ENCODE results near the gene ARVCF.
A peak's percentile ranks its signal among the peaks of the same experiment; 100 is the strongest.

Gene ARVCF

DNA sequence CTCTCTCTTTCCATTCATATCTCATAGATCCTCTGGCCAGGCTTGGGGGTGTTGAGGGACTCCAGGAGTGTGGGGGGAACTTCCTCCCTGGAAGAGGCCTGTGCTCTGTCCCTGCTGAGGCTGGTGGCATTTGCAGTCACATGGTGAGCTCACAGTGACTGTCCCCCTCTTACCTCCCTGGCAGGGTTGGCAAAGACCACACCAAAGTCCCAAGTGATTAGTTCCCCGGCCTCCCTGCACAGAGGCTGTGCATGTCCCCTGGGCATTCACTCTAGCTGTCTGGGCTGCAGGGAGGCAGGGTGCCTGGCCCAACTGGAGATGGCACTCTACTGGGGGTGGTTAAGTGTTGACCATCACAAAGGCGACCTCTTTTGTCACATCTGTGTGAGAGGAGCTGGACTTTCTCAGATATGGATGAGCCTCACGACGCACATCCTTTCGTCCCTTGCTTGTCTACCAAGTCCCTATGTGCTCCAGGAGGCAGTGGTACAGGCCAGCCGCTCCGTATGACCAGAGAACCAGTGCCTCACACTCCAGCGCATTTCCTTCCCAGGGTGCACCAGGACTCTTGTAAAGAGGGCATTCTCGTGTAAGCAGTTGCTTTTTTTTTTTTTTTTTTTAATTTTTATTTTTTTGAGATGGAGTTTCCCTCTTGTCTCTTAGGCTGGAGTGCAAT lies 13.1 kb upstream of the ARVCF start:
- no peak for DNase-seq (ENCODE audit: low read depth, low spot score)

DNA sequence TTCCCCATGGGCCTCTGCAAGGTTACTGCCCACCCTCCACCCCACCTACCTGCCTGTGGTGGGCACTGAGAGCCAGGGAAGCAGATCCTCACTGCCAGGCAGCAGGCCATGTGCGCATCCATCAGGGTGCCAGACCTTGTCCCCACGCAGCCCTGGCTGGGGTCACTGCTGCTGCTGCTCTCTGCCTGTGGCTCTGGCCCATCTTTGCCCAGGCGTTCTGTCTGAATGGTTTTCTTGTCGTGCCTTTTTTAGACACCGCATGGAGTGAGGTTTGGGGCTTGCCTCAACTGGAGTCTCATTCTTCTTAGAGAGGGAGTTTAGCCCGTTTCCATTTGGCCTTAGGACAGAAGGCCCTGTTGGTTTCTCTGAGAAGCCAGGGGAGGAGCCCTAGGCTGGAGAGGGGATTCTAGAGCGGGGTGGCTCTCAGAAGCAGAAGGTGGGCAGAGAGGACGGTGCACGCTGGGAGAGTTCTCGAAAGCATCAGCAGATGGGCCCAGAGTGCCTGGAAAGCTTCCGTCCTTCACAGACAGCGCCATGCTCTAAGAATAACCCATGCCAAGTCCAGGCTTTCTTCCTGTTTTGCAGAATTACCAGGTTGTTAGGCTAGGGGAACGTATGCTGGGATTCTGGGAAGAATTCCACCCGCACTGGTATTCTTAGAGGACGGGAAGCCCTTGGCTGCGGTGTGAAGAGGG lies 12.4 kb upstream of the ARVCF start:
- no peak for DNase-seq (ENCODE audit: low read depth, low spot score)

DNA sequence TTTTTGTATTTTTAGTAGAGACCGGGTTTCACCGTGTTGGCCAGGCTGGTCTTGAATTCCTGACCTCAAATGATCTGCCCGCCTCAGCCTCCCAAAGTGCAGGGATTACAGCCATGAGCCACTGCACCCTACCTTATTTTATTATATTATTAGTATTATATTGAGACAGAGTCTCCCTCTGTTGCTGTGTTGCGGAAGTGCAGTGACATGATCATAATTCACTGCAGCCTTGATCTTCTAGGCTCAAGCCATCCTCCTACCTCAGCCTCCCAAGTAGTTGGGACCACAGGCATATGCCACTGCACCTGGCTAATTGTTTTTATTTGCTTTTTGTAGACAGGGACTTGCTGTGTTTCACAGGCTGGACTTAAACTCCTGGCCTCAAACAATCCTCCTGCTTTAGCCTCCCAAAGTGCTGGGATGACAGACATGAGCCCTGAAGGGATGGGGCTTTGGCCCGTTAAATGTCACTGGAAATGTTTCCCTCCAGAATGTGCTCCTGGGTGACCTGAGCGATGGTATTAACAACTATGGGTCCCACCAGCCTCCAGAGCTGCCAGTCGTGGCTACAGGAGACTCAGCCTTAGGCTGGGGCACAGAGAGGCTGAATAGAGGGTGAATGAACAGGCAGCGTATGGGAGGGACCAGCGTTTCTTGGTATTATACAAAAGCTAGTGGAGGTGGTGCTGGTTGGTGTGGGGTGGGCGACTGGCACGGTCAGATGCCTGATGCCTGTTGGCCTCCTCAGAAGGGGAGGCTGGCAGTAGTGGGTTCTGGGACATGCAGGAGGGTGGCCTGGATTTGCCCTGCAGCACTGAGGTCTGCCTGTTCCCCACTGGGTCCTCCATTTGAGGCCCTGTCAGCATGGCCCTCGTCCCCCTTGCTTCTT lies 11.6 kb upstream of the ARVCF start:
- DNase-seq (ENCODE audit: low read depth, low spot score): no peak

DNA sequence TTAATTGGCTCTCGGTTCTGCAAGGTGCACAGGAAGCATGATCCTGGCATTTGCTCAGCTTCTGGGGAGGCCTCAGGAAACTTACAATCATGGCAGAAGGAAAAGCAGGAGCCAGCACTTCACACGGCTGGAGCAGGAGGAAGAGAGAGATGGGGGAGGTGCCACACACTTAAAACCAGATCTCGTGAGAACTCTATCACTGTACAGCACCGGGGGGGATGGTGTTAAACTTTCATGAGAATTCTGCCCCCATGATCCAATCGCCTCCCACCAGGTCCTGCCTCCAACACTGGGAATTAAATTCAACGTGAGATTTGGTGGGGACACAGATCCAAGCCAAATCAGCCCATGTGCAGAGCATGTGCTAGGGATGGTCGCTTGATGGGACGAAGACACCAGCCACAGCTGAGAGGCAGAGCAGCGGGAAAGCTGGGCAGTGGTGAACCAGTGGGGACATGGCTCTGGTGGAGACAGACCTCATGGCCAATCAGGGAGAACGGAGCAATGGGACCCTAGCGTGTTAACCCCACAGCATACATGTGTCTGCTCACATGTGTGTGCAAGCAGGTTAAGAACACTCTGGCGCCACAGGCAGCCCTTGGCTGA lies 10.5 kb upstream of the ARVCF start:
- DNase-seq (ENCODE audit: low read depth, low spot score): no peak

DNA sequence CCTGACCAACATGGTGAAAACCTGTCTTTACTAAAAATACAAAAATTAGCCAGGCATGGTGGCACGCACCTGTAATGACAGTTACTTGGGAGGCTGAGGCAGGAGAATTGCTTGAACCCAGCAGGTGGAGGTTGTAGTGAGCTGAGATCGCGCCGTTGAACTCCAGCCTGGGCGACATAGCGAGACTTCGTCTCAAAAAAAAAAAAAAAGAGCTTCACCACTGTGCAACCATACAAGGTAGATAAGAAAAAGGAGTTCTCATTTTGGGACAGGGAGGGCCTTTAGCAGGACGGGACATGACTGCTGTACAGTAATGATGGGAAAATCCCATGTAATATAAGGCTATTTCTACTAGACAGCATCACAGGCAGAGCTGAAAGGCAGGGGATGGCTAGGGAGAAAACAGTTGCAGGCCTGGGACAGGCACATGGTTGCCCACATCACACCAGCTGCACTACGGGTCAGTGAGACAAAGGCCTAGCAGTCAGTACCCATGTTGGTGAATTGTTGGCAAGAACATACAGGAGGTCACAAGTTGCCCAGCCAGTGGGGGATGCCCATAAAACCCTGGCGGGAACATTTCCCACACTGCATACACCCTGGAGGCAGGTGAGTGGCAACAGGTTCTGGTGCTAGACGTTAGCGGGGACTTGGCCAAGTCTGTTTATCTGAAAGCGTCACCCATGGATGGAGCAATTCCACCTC lies 9.7 kb upstream of the ARVCF start:
- DNase-seq (ENCODE audit: low read depth, low spot score): no peak

DNA sequence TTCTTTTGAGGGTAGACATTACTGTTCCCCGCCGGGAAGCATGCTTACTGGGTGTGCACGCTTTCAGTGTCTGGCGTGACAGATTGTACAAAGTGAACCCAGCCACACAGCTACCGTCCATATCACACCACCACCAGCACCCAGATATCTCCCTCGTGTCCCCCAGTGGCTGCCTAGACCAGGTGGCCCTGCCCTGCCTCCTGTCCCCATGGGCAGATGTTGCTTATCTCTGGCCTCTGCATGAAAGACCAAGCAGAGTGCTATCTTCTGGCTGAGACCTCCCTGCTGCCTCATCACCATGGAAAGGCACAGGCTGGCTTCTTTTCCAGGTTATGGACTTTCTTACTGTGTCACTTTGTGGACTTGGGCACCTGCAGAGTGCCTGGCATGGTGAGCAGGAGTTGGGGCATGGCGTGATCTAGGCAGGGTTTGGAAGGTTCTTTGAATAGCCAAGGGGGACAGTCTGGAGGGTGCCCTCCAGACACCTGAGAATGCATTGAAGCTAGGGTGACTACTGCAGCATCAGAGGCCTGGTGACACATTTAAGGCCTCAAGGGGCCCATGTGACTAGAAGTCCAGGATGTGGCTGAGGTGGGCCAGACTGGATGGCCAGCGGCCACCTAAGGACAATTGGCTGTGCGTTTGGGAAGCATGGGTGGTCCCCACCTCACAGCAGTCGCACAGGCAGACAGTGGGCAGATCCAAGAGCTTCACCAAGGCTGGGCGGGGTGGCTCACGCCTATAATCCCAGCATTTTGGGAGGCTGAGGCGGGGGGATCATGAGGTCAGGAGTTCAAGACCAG lies 9.0 kb upstream of the ARVCF start:
- no peak for DNase-seq (ENCODE audit: low read depth, low spot score)

DNA sequence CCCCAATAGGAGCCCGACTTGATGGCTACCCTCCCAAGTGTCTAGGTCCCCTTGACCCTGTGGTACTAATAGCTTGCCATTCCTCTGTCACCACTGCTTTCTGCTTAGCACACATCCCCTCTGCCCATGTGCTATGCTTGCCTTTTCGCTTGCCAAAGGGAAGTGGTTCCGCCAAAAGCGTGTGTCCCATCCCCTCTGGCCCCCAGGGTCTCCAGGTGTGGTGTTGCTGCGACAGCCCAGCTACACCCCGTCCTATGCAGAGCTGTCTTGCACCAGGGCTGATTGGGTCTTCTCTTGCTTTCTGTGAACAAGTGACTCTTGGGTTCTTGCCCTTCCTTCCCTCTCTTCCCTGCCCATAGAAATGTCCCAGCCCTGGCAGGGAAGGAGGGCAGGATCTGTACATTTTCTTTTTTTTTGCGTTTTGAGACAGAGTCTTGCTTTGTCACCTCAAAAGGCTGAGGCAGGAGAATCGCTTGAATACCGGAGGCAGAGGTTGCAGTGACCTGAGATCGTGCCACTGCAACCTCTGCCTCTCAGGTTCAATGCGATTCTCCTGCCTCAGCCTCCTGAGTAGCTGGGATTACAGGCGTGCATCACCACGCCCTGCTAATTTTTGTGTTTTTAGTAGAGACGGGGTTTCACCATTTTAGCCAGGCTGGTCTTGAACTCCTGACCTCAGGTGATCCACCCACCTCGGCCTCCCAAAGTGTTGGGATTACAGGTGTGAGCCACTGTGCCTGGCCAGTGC lies 8.2 kb upstream of the ARVCF start:
- no peak for DNase-seq (ENCODE audit: low read depth, low spot score)

DNA sequence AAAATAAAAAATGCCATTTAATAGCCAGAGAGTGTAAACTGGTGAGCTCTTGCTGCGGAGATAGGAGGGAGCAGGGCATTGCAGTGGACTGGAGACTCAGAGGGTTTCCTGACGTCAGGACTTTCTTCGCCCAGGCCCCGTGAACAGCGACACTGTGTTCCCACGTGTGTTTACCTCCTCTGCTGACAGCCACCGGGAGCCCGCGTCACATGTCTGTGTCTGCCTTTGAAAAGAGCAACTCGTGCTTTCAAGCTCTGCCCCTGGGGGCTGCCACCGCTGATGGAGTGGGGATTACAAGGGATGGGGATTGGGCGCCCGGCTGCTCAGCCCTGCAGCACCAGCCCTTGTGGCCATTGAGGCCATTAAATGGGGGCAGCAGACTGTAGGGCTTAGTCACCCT lies 7.6 kb upstream of the ARVCF start:
- DNase-seq (ENCODE audit: low read depth, low spot score): no peak

DNA sequence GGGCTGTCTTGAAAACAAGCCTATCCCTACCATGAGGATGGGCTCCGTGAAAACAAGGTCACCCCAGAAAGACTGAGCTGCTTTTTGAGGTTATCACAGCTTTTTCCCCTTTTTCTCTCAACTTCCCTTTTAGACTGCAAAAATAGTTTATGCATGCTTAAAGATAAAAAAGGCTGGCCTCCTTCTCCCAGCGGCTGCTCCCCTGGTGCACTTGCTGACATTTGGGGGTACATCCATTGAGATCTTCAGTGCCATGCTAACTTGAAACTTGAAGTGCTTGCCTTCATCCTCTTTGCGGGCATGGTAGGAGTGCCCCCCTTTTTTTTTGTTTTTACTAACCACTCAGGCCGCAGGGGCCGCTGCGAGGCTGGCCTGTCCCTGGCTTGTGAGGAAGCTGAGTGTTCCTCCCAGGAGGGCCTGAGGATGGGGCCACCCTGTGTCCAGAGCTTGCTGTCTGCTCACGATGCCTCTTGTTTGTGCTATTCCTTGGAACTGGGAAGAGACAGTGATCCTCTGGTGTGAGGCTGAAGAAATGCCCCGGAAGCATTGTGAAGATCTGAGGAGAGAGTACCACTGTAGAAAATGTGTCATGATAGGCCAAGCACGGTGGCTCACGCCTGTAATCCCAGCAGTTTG lies 6.5 kb upstream of the ARVCF start:
- DNase-seq (ENCODE audit: low read depth, low spot score): no peak

DNA sequence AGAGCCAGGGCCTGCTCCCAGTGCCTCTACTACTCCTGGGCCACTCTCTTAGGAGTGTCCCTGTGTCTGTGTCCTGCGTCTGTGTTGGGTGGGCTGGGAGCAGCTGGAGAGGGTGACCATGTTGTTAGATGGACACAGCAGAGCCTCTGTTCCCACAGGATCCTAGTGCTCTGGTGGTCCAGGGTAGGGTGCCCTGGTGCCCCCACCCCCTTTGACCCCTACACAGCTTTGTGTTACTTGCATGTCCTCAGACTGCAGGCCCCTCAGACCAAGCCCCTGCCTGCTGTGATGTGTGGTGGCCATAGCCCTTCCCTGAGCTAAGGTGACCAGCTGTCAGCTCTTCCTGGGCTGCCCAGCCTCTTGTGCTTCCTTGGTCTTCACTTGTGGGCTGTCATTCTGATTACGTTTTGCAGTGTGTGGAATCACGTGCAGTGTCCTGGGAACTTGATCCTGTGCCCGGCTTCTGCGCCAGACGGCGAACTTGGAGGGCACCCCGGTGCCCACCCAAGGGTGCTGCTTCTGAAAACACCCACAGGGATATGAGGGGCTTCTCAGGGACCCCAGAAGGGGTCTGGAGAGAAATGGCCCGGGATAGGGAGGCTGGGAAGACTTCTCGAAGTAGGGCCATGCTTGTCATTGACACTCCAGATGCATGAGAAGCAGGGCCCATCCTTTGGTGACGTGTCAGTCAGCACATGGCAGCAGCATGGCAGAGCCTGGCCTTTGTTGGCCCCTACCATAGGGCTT lies 5.8 kb upstream of the ARVCF start:
- no peak for DNase-seq (ENCODE audit: low read depth, low spot score)

DNA sequence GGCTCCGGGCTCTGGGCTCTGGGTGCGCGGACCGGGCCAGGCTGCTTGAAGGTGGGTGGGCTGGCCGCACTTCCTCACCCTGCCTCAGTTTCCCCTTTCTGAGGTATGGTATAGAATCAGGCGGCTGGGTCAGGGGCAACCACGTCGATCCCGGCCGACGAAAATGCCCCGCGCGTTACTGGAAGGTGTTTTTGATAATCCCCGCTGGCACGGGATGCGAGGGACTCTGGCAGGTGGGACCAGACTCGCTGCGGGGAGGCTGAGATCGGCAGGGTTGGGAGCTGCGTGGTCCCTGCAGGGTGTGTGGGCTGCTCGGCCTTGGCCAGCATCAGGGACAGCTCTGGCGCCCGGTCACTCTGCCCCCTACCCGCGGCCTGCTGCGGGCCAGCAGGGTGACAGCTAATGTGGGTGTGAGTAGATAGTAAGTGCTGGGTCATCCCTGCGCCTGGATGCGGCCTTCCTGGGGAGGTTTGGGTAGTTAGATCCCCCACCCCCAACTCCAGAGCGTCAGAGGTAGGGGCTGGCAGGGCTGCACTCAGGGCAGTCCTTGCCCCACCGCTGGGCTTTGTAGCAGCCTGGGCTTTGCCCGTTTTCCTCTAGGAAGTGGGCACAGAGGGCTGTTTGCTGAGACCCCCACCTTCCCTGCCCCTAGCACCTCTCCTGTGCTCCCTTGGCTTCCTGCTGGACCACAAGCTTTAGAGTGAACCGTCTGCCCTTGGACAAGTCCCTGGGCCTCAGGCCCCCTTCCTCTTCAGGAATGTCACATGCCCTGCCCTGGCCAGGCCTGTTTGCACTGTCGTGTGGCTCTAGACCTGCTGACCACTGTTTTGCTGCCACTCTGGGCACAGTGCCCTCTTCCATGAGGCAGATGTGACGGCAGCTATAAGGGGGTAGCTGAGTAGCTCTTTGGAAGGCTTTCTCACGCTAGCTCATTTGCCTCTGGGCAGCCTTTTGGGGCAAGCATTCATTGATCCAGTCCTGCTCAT lies 4.9 kb upstream of the ARVCF start:
- DNase-seq (ENCODE audit: low read depth, low spot score): no peak

DNA sequence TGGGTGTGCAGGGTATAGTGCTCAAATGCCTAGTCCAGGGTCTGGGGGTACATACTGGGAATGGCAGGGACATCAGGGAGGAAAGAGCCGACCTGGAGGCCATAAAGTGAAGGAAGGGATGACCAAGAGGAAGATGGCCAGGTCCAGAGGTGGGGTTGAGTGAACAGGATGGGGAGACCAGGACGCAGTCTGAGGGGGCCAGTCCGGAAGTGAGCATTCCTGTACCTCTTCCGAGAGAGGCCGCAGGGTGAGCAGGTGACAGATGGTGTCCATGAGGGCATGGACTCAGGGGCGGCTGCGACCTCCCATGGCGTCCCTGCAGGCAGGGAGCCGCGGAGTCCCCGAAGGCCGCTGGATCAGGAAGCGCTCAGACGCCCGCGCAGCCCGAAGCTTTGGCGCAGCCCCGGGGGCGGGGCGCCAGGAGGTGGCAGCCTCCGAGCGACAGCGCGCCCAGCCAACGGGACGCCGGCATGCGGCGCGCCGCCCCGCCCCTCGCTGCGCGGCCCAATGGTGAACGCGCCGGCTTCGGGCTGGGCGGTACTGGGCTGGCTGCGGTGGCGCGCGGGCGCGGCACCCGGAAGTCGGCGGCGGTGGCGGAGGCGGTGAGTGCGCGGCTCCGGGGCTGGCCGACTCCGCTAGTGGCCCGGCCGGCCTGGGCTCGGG lies 4.0 kb upstream of the ARVCF start, which contains the start of gene TANGO2:
Gene TANGO2, plus strand, starts transcription at position 578 of the 663 bp plus-strand sequence. CDS start 15,689 bp downstream, outside the sequence.
- peak; percentile 84 for DNase-seq (ENCODE audit: low read depth, low spot score)

DNA sequence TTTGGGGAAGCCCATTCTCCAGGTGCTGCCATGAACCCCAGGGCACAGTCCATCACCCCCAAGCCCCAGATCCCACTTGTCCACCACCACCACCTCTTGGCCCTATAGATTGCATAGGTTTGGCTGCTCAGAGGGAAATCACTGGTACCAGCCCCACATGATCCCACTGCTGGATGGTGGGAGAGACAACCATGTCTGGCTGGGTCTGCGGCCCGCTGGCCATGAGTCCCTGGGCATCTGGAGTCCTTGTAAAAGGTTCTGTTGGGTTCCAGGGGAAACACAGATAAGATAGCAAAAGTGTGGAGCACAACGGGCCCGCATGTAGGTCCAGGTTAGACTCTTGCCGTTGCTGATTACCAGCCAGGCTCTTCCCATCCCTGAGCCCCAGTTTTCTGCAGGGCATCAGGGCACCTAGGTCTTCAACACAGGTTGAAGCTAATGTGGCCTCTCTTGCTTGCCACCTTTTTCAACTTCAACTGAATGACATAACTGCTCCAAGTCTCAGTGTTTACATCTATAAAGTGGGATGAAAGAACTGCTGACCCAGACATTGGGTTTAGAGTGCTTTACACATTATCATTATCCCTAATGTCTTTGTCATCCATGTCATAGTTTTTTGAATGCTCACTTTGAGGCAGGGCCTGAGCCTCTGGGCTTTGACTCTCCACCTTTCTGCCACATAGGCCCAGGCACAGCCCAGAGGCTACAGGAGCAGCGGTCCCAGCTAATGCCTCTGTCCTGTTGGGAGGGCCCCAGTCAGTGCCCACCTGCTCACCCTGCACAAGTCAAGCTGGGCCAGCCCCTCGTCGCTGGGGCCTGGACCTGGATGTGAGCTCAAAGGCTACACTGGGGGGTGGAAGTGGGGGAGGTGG lies 3.3 kb upstream of the ARVCF start:
- no peak for DNase-seq (ENCODE audit: low read depth, low spot score)

DNA sequence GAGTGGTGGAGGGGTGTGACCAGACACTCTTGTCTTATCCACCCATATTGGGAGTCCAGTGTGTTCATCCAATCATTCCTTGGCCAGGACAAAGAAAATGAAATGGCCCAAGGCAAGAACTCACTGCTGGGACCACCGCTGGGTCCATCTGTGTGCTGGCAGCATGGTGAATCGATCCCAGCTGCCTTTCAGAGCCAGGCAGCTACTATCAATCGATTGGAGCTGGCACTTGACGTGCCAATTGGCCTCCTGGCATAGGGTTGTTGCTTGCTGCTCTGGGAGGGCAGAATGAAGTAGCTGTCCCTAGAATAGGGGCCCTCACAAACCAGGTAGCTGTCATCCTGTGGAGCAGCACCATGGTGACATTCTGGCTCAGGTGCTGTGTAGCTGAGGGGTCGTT lies 1.4 kb upstream of the ARVCF start:
- DNase-seq (ENCODE audit: low read depth, low spot score): no peak

DNA sequence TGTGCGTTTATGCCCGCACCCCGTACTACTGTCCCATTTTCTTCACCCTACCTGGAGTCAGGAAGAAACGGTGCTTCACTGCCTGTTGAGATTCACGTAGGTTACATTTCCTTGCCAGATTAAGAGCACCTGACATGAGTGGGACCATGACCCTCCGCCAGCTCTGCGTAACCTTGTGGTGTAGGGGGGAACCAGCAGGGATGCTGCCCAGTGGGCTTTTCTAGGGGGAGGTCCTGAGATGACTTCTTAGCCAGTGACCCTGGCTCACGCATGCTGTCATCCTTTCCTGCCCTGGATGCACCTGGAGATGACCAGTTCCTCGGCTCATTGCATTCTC lies 967 bp upstream of the ARVCF start:
- no peak for DNase-seq (ENCODE audit: low read depth, low spot score)
